ENCODE data around the gene OCRL. TPM values are rescaled to one million over a fixed set of nuclear protein-coding genes. Genes with fewer than 3 reads are reported as not detected.

The OCRL gene
- total and polyA plus RNA-seq, 9 donors: 14.8 to 54.8 (median 32.5) TPM

GRCh38 chrX:129613596-129613995, 73.5 kb downstream of the OCRL start:
- no peak for DNase-seq
- H3K27me3 ChIP-seq: no peaks in the 10 kb centered on the region
- no peaks in the 10 kb centered on the region for H3K36me3 ChIP-seq
- no peak overlapping the region for H3K4me3 ChIP-seq
- H3K9me3 ChIP-seq: no peaks in the 10 kb centered on the region
- no peaks in the 10 kb centered on the region for H3K4me1 ChIP-seq (ENCODE audit: insufficient read depth)
- no peak overlapping the region for H3K27ac ChIP-seq
- TF ChIP-seq POLR2A (IDR thresholded peaks at IDR 0.05): no peak
- no peak for TF ChIP-seq CTCF (IDR thresholded peaks at IDR 0.05)
- TF ChIP-seq EP300 (IDR thresholded peaks at IDR 0.05): no peak
- intact Hi-C loops (cut with DNase I): no loop called here

- Histone ChIP-seq H3K9me3 (no peaks in the 10 kb centered on the region), H3K4me3 (no peak overlapping the region), H3K4me1 (ENCODE audit: insufficient read depth) (no peaks in the 10 kb centered on the region), H3K36me3 (no peaks in the 10 kb centered on the region), H3K27ac (no peak overlapping the region), H3K27me3 (no peaks in the 10 kb centered on the region)
- 70 to 89% (median 74%) methylated on average over 5 of the region's 5 CpGs for WGBS, 3 donors
- TF ChIP-seq POLR2A (IDR thresholded peaks at IDR 0.05): no peak
- no peak for TF ChIP-seq CTCF (IDR thresholded peaks at IDR 0.05)
- no peak for TF ChIP-seq EP300 (IDR thresholded peaks at IDR 0.05)
- no peak for DNase-seq
- intact Hi-C loops (cut with DNase I): no loop called here
Observed at GRCh38 chrX:129614481-129615255, 74.6 kb downstream of the OCRL start.

GRCh38 chrX:129617420-129617819, 77.4 kb downstream of the OCRL start:
- WGBS, 3 donors: 58 to 76% (median 64%) methylated on average over 6 of the region's 6 CpGs
- TF ChIP-seq CTCF (IDR thresholded peaks at IDR 0.05) (no peak), POLR2A (IDR thresholded peaks at IDR 0.05) (no peak), EP300 (IDR thresholded peaks at IDR 0.05) (no peak)

GRCh38 chrX:129618997-129619396, 78.9 kb downstream of the OCRL start:
- no peak for DNase-seq
- Histone ChIP-seq H3K27me3 (no peaks in the 10 kb centered on the region), H3K4me3 (no peak overlapping the region), H3K9me3 (no peaks in the 10 kb centered on the region), H3K27ac (no peak overlapping the region), H3K4me1 (ENCODE audit: insufficient read depth) (no peaks in the 10 kb centered on the region), H3K36me3 (no peaks in the 10 kb centered on the region)
- 66 to 73% (median 68%) methylated on average over 4 of the region's 4 CpGs for WGBS, 3 donors
- TF ChIP-seq EP300 (IDR thresholded peaks at IDR 0.05) (no peak), CTCF (IDR thresholded peaks at IDR 0.05) (no peak), POLR2A (IDR thresholded peaks at IDR 0.05) (no peak)
- intact Hi-C loops (cut with DNase I): no loop called here

More at GRCh38 chrX:129617420-129617819, 77.4 kb downstream of the OCRL start:
- no peak for DNase-seq
- Histone ChIP-seq H3K27me3 (no peaks in the 10 kb centered on the region), H3K4me1 (ENCODE audit: insufficient read depth) (no peaks in the 10 kb centered on the region), H3K36me3 (no peaks in the 10 kb centered on the region), H3K9me3 (no peaks in the 10 kb centered on the region), H3K4me3 (no peak overlapping the region), H3K27ac (no peak overlapping the region)
- intact Hi-C loops (cut with DNase I): no loop called here
